Measurements from ENCODE around the gene RRM2. TPM values are rescaled to one million over a fixed set of nuclear protein-coding genes. Genes with fewer than 3 reads are reported as not detected.

Gene RRM2
- polyA plus RNA-seq, 1 donor from 2014 or later, result 0.57 TPM

DNA sequence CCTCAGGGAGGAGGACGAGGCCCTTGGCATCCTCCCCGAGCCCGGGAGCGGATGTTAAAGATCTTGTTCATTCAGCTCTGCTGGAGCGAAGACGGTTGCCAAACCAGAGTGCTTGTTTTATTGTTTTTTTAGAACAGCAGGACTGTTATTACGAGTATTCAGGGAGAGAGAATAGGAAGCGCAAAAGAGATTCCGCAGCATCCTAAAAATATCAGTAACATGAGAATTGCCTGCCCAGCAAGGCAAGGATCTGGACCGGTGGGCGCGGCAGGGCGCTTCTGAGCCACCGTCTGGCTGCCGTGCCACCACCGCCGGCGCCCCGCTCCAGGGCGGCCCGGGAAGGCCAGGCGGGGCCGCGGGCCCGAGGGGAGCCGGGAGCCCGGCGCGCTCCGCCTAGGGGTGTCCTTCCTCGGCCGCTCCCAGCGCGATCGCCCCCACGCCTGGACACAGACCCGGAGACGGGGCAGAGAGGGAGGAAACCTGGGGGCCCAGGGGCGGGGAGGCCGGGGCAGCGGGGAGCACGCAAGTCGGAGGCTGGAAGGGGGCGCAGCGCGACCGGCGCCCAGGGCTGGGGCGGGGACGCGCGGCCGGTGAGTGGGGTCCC lies 43.2 kb upstream of the RRM2 start:
- Histone ChIP-seq H4K20me1 (ENCODE audit: insufficient read depth) (no peaks in the 10 kb centered on the region), H3K4me2 (ENCODE audit: low read length) (no peak overlapping the region), H3K9ac (ENCODE audit: low read length) (no peak overlapping the region), H3K9me2 (ENCODE audit: insufficient read depth, low read length) (no peaks in the 10 kb centered on the region), H2AFZ (ENCODE audit: low read depth, low read length) (no peak overlapping the region), H3K27me3 (ENCODE audit: insufficient read depth, low read depth, low read length) (peaks cover 62% of the 10 kb centered on the region), H3K79me2 (replicated peaks; ENCODE audit: insufficient read depth, low read length) (no peaks in the 10 kb centered on the region), H3K9me3 (ENCODE audit: low read length) (no peaks in the 10 kb centered on the region), H3F3A (ENCODE audit: insufficient read depth, low read length, poor library complexity, severe bottlenecking) (no peaks in the 10 kb centered on the region), H3K27ac (ENCODE audit: low read length) (no peak overlapping the region), H3K36me3 (ENCODE audit: insufficient read depth, low read length) (no peaks in the 10 kb centered on the region), H3K4me3 (ENCODE audit: low read length) (peak overlapping the region; percentile 45)
- no peak for TF ChIP-seq EP300 (conservative IDR thresholded peaks at IDR 0.05; ENCODE audit: poor library complexity, severe bottlenecking)
- TF ChIP-seq EZH2 (IDR thresholded peaks at IDR 0.05; ENCODE audit: borderline replicate concordance, insufficient read depth, low read length, poor library complexity, severe bottlenecking), result peak; percentile 43
- TF ChIP-seq, protein P1, sequence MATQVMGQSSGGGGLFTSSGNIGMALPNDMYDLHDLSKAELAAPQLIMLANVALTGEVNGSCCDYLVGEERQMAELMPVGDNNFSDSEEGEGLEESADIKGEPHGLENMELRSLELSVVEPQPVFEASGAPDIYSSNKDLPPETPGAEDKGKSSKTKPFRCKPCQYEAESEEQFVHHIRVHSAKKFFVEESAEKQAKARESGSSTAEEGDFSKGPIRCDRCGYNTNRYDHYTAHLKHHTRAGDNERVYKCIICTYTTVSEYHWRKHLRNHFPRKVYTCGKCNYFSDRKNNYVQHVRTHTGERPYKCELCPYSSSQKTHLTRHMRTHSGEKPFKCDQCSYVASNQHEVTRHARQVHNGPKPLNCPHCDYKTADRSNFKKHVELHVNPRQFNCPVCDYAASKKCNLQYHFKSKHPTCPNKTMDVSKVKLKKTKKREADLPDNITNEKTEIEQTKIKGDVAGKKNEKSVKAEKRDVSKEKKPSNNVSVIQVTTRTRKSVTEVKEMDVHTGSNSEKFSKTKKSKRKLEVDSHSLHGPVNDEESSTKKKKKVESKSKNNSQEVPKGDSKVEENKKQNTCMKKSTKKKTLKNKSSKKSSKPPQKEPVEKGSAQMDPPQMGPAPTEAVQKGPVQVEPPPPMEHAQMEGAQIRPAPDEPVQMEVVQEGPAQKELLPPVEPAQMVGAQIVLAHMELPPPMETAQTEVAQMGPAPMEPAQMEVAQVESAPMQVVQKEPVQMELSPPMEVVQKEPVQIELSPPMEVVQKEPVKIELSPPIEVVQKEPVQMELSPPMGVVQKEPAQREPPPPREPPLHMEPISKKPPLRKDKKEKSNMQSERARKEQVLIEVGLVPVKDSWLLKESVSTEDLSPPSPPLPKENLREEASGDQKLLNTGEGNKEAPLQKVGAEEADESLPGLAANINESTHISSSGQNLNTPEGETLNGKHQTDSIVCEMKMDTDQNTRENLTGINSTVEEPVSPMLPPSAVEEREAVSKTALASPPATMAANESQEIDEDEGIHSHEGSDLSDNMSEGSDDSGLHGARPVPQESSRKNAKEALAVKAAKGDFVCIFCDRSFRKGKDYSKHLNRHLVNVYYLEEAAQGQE (IDR thresholded peaks at IDR 0.05; ENCODE audit: borderline replicate concordance), result no peak

- H3K9ac ChIP-seq (ENCODE audit: low read length), result no peak within 1 kb of the TSS
- H2AFZ ChIP-seq (ENCODE audit: low read depth, low read length), result no peak within 1 kb of the TSS
- H3K4me3 ChIP-seq (ENCODE audit: low read length), result peak within 1 kb of the TSS; percentile 45
- H3K9me2 ChIP-seq (ENCODE audit: insufficient read depth, low read length), result no peaks in the 10 kb centered on the region
- TF ChIP-seq RAD21 (conservative IDR thresholded peaks at IDR 0.05), result no peak
- TF ChIP-seq MXI1 (conservative IDR thresholded peaks at IDR 0.05; ENCODE audit: poor library complexity, severe bottlenecking), result no peak
- no peak for TF ChIP-seq EP300 (conservative IDR thresholded peaks at IDR 0.05; ENCODE audit: poor library complexity, severe bottlenecking)
- no peak for TF ChIP-seq POLR2AphosphoS5 (IDR thresholded peaks at IDR 0.05)
- no peak for TF ChIP-seq EZH2 (IDR thresholded peaks at IDR 0.05; ENCODE audit: borderline replicate concordance, insufficient read depth, low read length, poor library complexity, severe bottlenecking)
- TF ChIP-seq, protein P1 (IDR thresholded peaks at IDR 0.05; ENCODE audit: borderline replicate concordance), result no peak
- no peak for TF ChIP-seq SMC3 (conservative IDR thresholded peaks at IDR 0.05; ENCODE audit: poor library complexity)
- no peak for TF ChIP-seq TAF1 (IDR thresholded peaks at IDR 0.05; ENCODE audit: low read depth)
- TF ChIP-seq, protein P2, sequence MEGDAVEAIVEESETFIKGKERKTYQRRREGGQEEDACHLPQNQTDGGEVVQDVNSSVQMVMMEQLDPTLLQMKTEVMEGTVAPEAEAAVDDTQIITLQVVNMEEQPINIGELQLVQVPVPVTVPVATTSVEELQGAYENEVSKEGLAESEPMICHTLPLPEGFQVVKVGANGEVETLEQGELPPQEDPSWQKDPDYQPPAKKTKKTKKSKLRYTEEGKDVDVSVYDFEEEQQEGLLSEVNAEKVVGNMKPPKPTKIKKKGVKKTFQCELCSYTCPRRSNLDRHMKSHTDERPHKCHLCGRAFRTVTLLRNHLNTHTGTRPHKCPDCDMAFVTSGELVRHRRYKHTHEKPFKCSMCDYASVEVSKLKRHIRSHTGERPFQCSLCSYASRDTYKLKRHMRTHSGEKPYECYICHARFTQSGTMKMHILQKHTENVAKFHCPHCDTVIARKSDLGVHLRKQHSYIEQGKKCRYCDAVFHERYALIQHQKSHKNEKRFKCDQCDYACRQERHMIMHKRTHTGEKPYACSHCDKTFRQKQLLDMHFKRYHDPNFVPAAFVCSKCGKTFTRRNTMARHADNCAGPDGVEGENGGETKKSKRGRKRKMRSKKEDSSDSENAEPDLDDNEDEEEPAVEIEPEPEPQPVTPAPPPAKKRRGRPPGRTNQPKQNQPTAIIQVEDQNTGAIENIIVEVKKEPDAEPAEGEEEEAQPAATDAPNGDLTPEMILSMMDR (IDR thresholded peaks at IDR 0.05; ENCODE audit: poor library complexity, severe bottlenecking), result no peak
- H4K20me1 ChIP-seq (ENCODE audit: insufficient read depth), result no peaks in the 10 kb centered on the region
- no peak within 1 kb of the TSS for H3K4me2 ChIP-seq (ENCODE audit: low read length)
- H3K27ac ChIP-seq (ENCODE audit: low read length), result no peak within 1 kb of the TSS
- H3K36me3 ChIP-seq (ENCODE audit: insufficient read depth, low read length), result no peaks in the 10 kb centered on the region
- H3F3A ChIP-seq (ENCODE audit: insufficient read depth, low read length, poor library complexity, severe bottlenecking), result no peaks in the 10 kb centered on the region
- H3K27me3 ChIP-seq (ENCODE audit: insufficient read depth, low read depth, low read length), result peaks cover 62% of the 10 kb centered on the region
- H3K79me2 ChIP-seq (replicated peaks; ENCODE audit: insufficient read depth, low read length), result no peaks in the 10 kb centered on the region
- H3K9me3 ChIP-seq (ENCODE audit: low read length), result no peaks in the 10 kb centered on the region
These were observed 42.5 kb upstream of the RRM2 start, which contains the start of gene CYS1 for GRCh38 chr2:10079870-10080535. Gene CYS1, minus strand, starts transcription at chr2:10080411. Its CDS starts 188 bp downstream, at chr2:10080223.

Data from neural cell (in vitro differentiated cells).